Neural cell (in vitro differentiated cells): Measurements from ENCODE around the gene CXCL6. TPM values are rescaled to one million over a fixed set of nuclear protein-coding genes. Genes with fewer than 3 reads are reported as not detected.

Experiments
- H2AFZ ChIP-seq: fragments of 200-600, 300-800 bp; sonication (generic), shearing (Covaris generic); 2 replicates; pipeline ENCODE4 v1.6.0; 2014; ENCODE audit warnings: low read depth, mild to moderate bottlenecking, antibody characterized with exemption, low read length, moderate library complexity
- H3F3A ChIP-seq: fragments of 200-600 bp; shearing (Covaris generic); 2 replicates; pipeline ENCODE4 v1.6.1; 2016; ENCODE audit warnings: mild to moderate bottlenecking, moderate library complexity, mixed read lengths, antibody characterized with exemption, low read length; ENCODE audit not compliant: insufficient read depth, poor library complexity, severe bottlenecking
- H3K27ac ChIP-seq: fragments of 200-600, 300-800 bp; sonication (generic), shearing (Covaris generic); 2 replicates; pipeline ENCODE4 v1.5.1; 2014; ENCODE audit warnings: mild to moderate bottlenecking, low read length, moderate library complexity
- H3K27me3 ChIP-seq: fragments of 300-800, 200-600 bp; sonication (generic), shearing (Covaris generic); 2 replicates; pipeline ENCODE4 v1.6.0; 2014; ENCODE audit warnings: mild to moderate bottlenecking, low read depth, low read length, moderate library complexity; ENCODE audit not compliant: insufficient read depth
- H3K36me3 ChIP-seq: fragments of 300-800, 200-600 bp; sonication (generic), shearing (Covaris generic); 2 replicates; pipeline ENCODE4 v1.5.1; 2014; ENCODE audit warnings: mild to moderate bottlenecking, antibody characterized with exemption, low read length, moderate library complexity; ENCODE audit not compliant: insufficient read depth
- H3K4me2 ChIP-seq: fragments of 300-800, 200-600 bp; sonication (generic), shearing (Covaris generic); 2 replicates; pipeline ENCODE4 v1.6.0; 2014; ENCODE audit warnings: mild to moderate bottlenecking, low read length
- H3K4me3 ChIP-seq: fragments of 300-800, 200-600 bp; sonication (generic), shearing (Covaris generic); 2 replicates; pipeline ENCODE4 v1.5.1; 2014; ENCODE audit warnings: mild to moderate bottlenecking, low read length, moderate library complexity
- H3K79me2 ChIP-seq: fragments of 200-600 bp; shearing (Covaris generic); replicated peaks from 2 replicates; pipeline ENCODE4 v1.6.0; 2014; ENCODE audit warnings: mild to moderate bottlenecking, low read length, moderate library complexity; ENCODE audit not compliant: insufficient read depth
- H3K9ac ChIP-seq: fragments of 300-800, 200-600 bp; sonication (generic), shearing (Covaris generic); 2 replicates; pipeline ENCODE4 v1.6.1; 2016; ENCODE audit warnings: mild to moderate bottlenecking, low read length, mixed read lengths
- H3K9me2 ChIP-seq: fragments of 200-600 bp; shearing (Covaris generic); 2 replicates; pipeline ENCODE4 v1.6.1; 2016; ENCODE audit warnings: mild to moderate bottlenecking, low read length, mixed read lengths; ENCODE audit not compliant: insufficient read depth
- H3K9me3 ChIP-seq: fragments of 200-600, 300-800 bp; sonication (generic), shearing (Covaris generic); 2 replicates; pipeline ENCODE4 v1.6.1; 2016; ENCODE audit warnings: mild to moderate bottlenecking, mixed run types, low read length, moderate library complexity, mixed read lengths
- H4K20me1 ChIP-seq: fragments of 200-600 bp; shearing (Covaris generic); 2 replicates; pipeline ENCODE4 v1.6.1; 2016; ENCODE audit warnings: mild to moderate bottlenecking, mixed run types; ENCODE audit not compliant: insufficient read depth
- EP300 ChIP-seq: fragments of 450-650 bp; conservative IDR thresholded peaks from 2 replicates; pipeline ENCODE4 v1.6.1; 2014; ENCODE audit warnings: antibody characterized with exemption, mild to moderate bottlenecking, moderate library complexity; ENCODE audit not compliant: poor library complexity, severe bottlenecking
- EZH2 ChIP-seq: fragments of 200-600, 300-800 bp; shearing (Covaris generic), sonication (generic); IDR thresholded peaks from 2 replicates; pipeline ENCODE4 v1.6.1; 2014; ENCODE audit warnings: antibody characterized with exemption, low read length, borderline replicate concordance, mild to moderate bottlenecking; ENCODE audit not compliant: insufficient read depth, poor library complexity, severe bottlenecking
- MXI1 ChIP-seq: fragments of 450-650 bp; conservative IDR thresholded peaks from 2 replicates; pipeline ENCODE4 v1.6.1; 2014; ENCODE audit warnings: antibody characterized with exemption, mild to moderate bottlenecking; ENCODE audit not compliant: poor library complexity, severe bottlenecking
- POLR2AphosphoS5 ChIP-seq: IDR thresholded peaks from 2 replicates; pipeline ENCODE4 v1.6.1; 2012
- RAD21 ChIP-seq: fragments of 450-650 bp; conservative IDR thresholded peaks from 2 replicates; pipeline ENCODE4 v1.6.1; 2014; ENCODE audit warnings: antibody characterized with exemption, mild to moderate bottlenecking, moderate library complexity
- SMC3 ChIP-seq: fragments of 450-650 bp; conservative IDR thresholded peaks from 2 replicates; pipeline ENCODE4 v1.6.1; 2014; ENCODE audit warnings: antibody characterized with exemption, mild to moderate bottlenecking, moderate library complexity; ENCODE audit not compliant: poor library complexity
- TAF1 ChIP-seq: IDR thresholded peaks from 2 replicates; pipeline ENCODE4 v1.6.1; 2012; ENCODE audit warnings: low read depth
- polyA plus RNA-seq: library from polyadenylated mRNA; depleted of rRNA; stranded (reverse); fragments of >200 nt; gene quantifications from 2 replicates; pipeline ENCODE4 v1.2.3, GENCODE V29; 2014
- TF ChIP-seq, protein P1 (sequence below): IDR thresholded peaks from 2 replicates; pipeline ENCODE4 v1.6.1; 2012; ENCODE audit warnings: borderline replicate concordance
- TF ChIP-seq, protein P2 (sequence below): fragments of 450-650 bp; IDR thresholded peaks from 2 replicates; pipeline ENCODE4 v1.5.1; 2014; ENCODE audit warnings: antibody characterized with exemption, mild to moderate bottlenecking, moderate library complexity; ENCODE audit not compliant: poor library complexity, severe bottlenecking

The CXCL6 gene
- polyA plus RNA-seq, 1 donor from 2014 or later = not detected

DNA sequence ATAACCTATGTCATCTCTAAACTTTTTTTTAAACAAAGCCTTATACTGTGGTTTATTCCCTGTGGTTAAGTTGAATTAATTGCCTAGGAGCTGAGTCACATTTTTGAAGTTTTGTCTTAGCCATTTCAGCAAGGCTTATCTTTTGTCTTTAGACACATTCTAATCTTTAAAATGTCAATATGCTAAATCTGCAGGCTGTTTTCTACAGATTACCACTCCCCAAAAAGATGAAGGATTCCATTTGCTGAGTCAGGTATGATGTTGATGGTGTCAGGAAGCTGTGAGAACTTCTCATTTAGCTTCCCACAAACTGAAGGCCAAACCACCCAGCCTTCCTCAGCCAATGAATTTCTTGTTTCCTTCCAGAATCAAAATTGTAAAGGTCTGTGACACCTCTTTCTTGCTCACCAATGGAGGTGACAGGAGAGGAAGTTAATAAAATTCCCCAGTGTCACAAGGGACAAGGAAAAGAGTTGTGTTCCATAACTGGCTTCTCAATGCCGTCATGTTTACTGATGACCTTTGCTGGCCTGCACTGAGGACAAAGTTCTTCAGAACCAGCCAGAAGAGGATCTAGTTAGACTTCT lies 3.7 kb upstream of the CXCL6 start:
- no peaks in the 10 kb centered on the region for H3K9me3 ChIP-seq
- H3F3A ChIP-seq = no peaks in the 10 kb centered on the region
- no peaks in the 10 kb centered on the region for H3K79me2 ChIP-seq
- H4K20me1 ChIP-seq = no peaks in the 10 kb centered on the region
- H3K27ac ChIP-seq = no peak overlapping the region
- H3K4me2 ChIP-seq = no peak overlapping the region
- H3K27me3 ChIP-seq = peaks cover 16% of the 10 kb centered on the region
- no peak overlapping the region for H2AFZ ChIP-seq
- TF ChIP-seq SMC3 (no peak), EZH2 (no peak), TAF1 (no peak), RAD21 (no peak), POLR2AphosphoS5 (no peak), EP300 (no peak), MXI1 (no peak)
- TF ChIP-seq, protein P1, sequence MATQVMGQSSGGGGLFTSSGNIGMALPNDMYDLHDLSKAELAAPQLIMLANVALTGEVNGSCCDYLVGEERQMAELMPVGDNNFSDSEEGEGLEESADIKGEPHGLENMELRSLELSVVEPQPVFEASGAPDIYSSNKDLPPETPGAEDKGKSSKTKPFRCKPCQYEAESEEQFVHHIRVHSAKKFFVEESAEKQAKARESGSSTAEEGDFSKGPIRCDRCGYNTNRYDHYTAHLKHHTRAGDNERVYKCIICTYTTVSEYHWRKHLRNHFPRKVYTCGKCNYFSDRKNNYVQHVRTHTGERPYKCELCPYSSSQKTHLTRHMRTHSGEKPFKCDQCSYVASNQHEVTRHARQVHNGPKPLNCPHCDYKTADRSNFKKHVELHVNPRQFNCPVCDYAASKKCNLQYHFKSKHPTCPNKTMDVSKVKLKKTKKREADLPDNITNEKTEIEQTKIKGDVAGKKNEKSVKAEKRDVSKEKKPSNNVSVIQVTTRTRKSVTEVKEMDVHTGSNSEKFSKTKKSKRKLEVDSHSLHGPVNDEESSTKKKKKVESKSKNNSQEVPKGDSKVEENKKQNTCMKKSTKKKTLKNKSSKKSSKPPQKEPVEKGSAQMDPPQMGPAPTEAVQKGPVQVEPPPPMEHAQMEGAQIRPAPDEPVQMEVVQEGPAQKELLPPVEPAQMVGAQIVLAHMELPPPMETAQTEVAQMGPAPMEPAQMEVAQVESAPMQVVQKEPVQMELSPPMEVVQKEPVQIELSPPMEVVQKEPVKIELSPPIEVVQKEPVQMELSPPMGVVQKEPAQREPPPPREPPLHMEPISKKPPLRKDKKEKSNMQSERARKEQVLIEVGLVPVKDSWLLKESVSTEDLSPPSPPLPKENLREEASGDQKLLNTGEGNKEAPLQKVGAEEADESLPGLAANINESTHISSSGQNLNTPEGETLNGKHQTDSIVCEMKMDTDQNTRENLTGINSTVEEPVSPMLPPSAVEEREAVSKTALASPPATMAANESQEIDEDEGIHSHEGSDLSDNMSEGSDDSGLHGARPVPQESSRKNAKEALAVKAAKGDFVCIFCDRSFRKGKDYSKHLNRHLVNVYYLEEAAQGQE = no peak
- TF ChIP-seq, protein P2, sequence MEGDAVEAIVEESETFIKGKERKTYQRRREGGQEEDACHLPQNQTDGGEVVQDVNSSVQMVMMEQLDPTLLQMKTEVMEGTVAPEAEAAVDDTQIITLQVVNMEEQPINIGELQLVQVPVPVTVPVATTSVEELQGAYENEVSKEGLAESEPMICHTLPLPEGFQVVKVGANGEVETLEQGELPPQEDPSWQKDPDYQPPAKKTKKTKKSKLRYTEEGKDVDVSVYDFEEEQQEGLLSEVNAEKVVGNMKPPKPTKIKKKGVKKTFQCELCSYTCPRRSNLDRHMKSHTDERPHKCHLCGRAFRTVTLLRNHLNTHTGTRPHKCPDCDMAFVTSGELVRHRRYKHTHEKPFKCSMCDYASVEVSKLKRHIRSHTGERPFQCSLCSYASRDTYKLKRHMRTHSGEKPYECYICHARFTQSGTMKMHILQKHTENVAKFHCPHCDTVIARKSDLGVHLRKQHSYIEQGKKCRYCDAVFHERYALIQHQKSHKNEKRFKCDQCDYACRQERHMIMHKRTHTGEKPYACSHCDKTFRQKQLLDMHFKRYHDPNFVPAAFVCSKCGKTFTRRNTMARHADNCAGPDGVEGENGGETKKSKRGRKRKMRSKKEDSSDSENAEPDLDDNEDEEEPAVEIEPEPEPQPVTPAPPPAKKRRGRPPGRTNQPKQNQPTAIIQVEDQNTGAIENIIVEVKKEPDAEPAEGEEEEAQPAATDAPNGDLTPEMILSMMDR = no peak
- no peak overlapping the region for H3K9ac ChIP-seq
- no peak overlapping the region for H3K4me3 ChIP-seq
- H3K36me3 ChIP-seq = no peaks in the 10 kb centered on the region
- no peaks in the 10 kb centered on the region for H3K9me2 ChIP-seq

DNA sequence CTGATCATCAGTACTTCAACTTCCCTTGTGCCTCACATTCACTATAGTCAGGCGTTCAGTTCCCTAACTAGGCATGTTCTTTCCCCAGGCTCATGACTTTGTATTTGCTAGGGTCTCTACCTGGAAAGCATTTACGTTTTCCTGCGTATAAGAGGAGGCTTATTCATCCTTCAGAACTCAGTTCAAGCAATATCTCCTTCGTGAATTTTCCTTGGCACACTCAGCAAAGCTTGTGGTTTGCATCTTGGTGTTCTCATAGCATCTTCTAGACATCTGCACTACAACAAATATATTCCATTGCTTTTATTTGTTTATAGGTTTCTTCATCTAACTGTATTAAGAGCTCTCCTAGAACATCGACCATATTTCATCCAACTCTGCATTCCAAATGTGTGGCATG lies 2.6 kb downstream of the CXCL6 start:
- no peaks in the 10 kb centered on the region for H3K9me2 ChIP-seq
- no peak overlapping the region for H3K27ac ChIP-seq
- no peak overlapping the region for H2AFZ ChIP-seq
- H3K9ac ChIP-seq = no peak overlapping the region
- H3F3A ChIP-seq = no peaks in the 10 kb centered on the region
- TF ChIP-seq, protein P1 = no peak
- TF ChIP-seq EZH2 = no peak
- H3K79me2 ChIP-seq = no peaks in the 10 kb centered on the region
- no peak overlapping the region for H3K4me2 ChIP-seq
- H4K20me1 ChIP-seq = no peaks in the 10 kb centered on the region
- H3K9me3 ChIP-seq = no peaks in the 10 kb centered on the region
- no peak overlapping the region for H3K4me3 ChIP-seq
- no peaks in the 10 kb centered on the region for H3K36me3 ChIP-seq
- H3K27me3 ChIP-seq = peaks cover 17% of the 10 kb centered on the region
